WTC11 (cell line): Measurements from ENCODE around the gene MEGF6. TPM values are rescaled to one million over a fixed set of nuclear protein-coding genes. Genes with fewer than 3 reads are reported as not detected.

ENCODE experiments used
- ATAC-seq: fragments of 200-7000 bp; cut with Tn5 transposase; 2 replicates; pipeline ENCODE4 v1.10.0; 2021; ENCODE audit warnings: mild to moderate bottlenecking, moderate library complexity
- CTCF ChIA-PET: fragments of 300-600 bp; sonication (Branson Sonifier 250); formaldehyde crosslinking; loops from one replicate; lab custom pipeline; 2021; ENCODE audit warnings: antibody characterized with exemption; lab: Charles Lee
- POLR2A ChIA-PET: fragments of 350-600 bp; sonication (Branson Sonifier 250); formaldehyde crosslinking; loops from one replicate; lab custom pipeline; 2021; ENCODE audit warnings: antibody characterized with exemption; lab: Charles Lee
- DNase-seq: peaks from one replicate; pipeline ENCODE4 v3.0.0; 2021; ENCODE audit warnings: low spot score
- H3K27ac Mint-ChIP-seq: 2 replicates; pipeline ENCODE4 v1.8.0; 2021; ENCODE audit warnings: mixed read lengths
- H3K27me3 Mint-ChIP-seq: 2 replicates; pipeline ENCODE4 v1.8.0; 2021; ENCODE audit warnings: low read depth, mild to moderate bottlenecking, moderate library complexity, mixed read lengths
- H3K36me3 Mint-ChIP-seq: 2 replicates; pipeline ENCODE4 v1.8.0; 2021; ENCODE audit warnings: mixed read lengths
- H3K4me1 Mint-ChIP-seq: 2 replicates; pipeline ENCODE4 v1.8.0; 2022; ENCODE audit warnings: mixed read lengths
- H3K4me3 Mint-ChIP-seq: 2 replicates; pipeline ENCODE4 v1.8.0; 2021; ENCODE audit warnings: mild to moderate bottlenecking, moderate library complexity, mixed read lengths
- H3K9me3 Mint-ChIP-seq: 2 replicates; pipeline ENCODE4 v1.8.0; 2021; ENCODE audit warnings: mixed read lengths
- CBFB ChIP-seq: sonication (generic); formaldehyde crosslinking; IDR thresholded peaks from 2 replicates; pipeline ENCODE4 v1.8.1; 2022; ENCODE audit warnings: mild to moderate bottlenecking, low read depth, missing genetic modification reagents
- ETV6 ChIP-seq: sonication (generic); formaldehyde crosslinking; IDR thresholded peaks from 2 replicates; pipeline ENCODE4 v1.8.1; 2022; ENCODE audit warnings: mild to moderate bottlenecking, missing genetic modification reagents
- FOXJ3 ChIP-seq: sonication (generic); formaldehyde crosslinking; IDR thresholded peaks from 2 replicates; pipeline ENCODE4 v1.9.0; 2021; ENCODE audit warnings: missing genetic modification reagents, mild to moderate bottlenecking, borderline replicate concordance
- JAZF1 ChIP-seq: fragments of 250-450 bp; sonication (Bioruptor Pico); IDR thresholded peaks from 2 replicates; pipeline ENCODE4 v1.9.0; 2021; ENCODE audit warnings: moderate library complexity, mild to moderate bottlenecking, inconsistent platforms
- MXD4 ChIP-seq: fragments of 250-450 bp; sonication (Bioruptor Pico); IDR thresholded peaks from 2 replicates; pipeline ENCODE4 v1.8.0; 2021; ENCODE audit warnings: mild to moderate bottlenecking, moderate library complexity, borderline replicate concordance
- NFATC4 ChIP-seq: fragments of 250-450 bp; sonication (Bioruptor Pico); IDR thresholded peaks from 2 replicates; pipeline ENCODE4 v1.9.0; 2021; ENCODE audit warnings: mild to moderate bottlenecking
- NFE2L1 ChIP-seq: sonication (generic); formaldehyde crosslinking; IDR thresholded peaks from 2 replicates; pipeline ENCODE4 v1.8.1; 2023; ENCODE audit warnings: missing genetic modification reagents
- NFYB ChIP-seq: sonication (generic); formaldehyde crosslinking; conservative IDR thresholded peaks from 2 replicates; pipeline ENCODE4 v1.8.0; 2022; ENCODE audit warnings: low read depth, missing genetic modification reagents
- NR1H2 ChIP-seq: sonication (generic); formaldehyde crosslinking; IDR thresholded peaks from 2 replicates; pipeline ENCODE4 v1.9.0; 2021; ENCODE audit warnings: mild to moderate bottlenecking, moderate library complexity, missing genetic modification reagents
- PRRX2 ChIP-seq: fragments of 250-450 bp; sonication (Bioruptor Pico); IDR thresholded peaks from 2 replicates; pipeline ENCODE4 v1.8.0; 2021; ENCODE audit warnings: mild to moderate bottlenecking
- ZBTB21 ChIP-seq: sonication (generic); formaldehyde crosslinking; IDR thresholded peaks from 2 replicates; pipeline ENCODE4 v1.8.1; 2023; ENCODE audit warnings: mild to moderate bottlenecking, missing genetic modification reagents, borderline replicate concordance
- ZNF317 ChIP-seq: sonication (generic); formaldehyde crosslinking; IDR thresholded peaks from 2 replicates; pipeline ENCODE4 v1.8.1; 2023; ENCODE audit warnings: low read depth, mild to moderate bottlenecking, moderate library complexity, missing genetic modification reagents, borderline replicate concordance
- ZNF423 ChIP-seq: fragments of 250-450 bp; sonication (Bioruptor Pico); IDR thresholded peaks from 2 replicates; pipeline ENCODE4 v2.1.2; 2022; ENCODE audit warnings: mild to moderate bottlenecking, moderate library complexity
- total RNA-seq: library from RNA; stranded (reverse); gene quantifications from 3 replicates; pipeline ENCODE4 v1.2.3, GENCODE V29; 2021
- TF ChIP-seq, protein P1 (sequence below): fragments of 250-450 bp; sonication (Bioruptor Pico); conservative IDR thresholded peaks from 2 replicates; pipeline ENCODE4 v1.9.0; 2021; ENCODE audit warnings: mild to moderate bottlenecking
- TF ChIP-seq, protein P2 (sequence below): sonication (generic); formaldehyde crosslinking; IDR thresholded peaks from 2 replicates; pipeline ENCODE4 v1.8.0; 2022; ENCODE audit warnings: mild to moderate bottlenecking, missing genetic modification reagents
- TF ChIP-seq, protein P3 (sequence below): sonication (generic); formaldehyde crosslinking; IDR thresholded peaks from 2 replicates; pipeline ENCODE4 v1.8.1; 2023; ENCODE audit warnings: mild to moderate bottlenecking, moderate library complexity, missing genetic modification reagents
- TF ChIP-seq, protein P4 (sequence below): fragments of 250-450 bp; sonication (Bioruptor Pico); IDR thresholded peaks from 2 replicates; pipeline ENCODE4 v1.9.0; 2021; ENCODE audit warnings: moderate library complexity, mild to moderate bottlenecking, inconsistent platforms, borderline replicate concordance
- TF ChIP-seq, protein P5 (sequence below): sonication (generic); formaldehyde crosslinking; conservative IDR thresholded peaks from 2 replicates; pipeline ENCODE4 v1.8.1; 2023; ENCODE audit warnings: mild to moderate bottlenecking, low read depth, missing genetic modification reagents, moderate library complexity
- TF ChIP-seq, protein P6 (sequence below): sonication (generic); formaldehyde crosslinking; IDR thresholded peaks from 2 replicates; pipeline ENCODE4 v1.8.1; 2022; ENCODE audit warnings: mild to moderate bottlenecking, missing genetic modification reagents, moderate library complexity, borderline replicate concordance
- TF ChIP-seq, protein P7 (sequence below): sonication (generic); formaldehyde crosslinking; conservative IDR thresholded peaks from 2 replicates; pipeline ENCODE4 v1.8.1; 2022; ENCODE audit warnings: mild to moderate bottlenecking, missing genetic modification reagents

MEGF6 gene
- total RNA-seq, 1 experiment from 2014 or later = 24.9 TPM

DNA sequence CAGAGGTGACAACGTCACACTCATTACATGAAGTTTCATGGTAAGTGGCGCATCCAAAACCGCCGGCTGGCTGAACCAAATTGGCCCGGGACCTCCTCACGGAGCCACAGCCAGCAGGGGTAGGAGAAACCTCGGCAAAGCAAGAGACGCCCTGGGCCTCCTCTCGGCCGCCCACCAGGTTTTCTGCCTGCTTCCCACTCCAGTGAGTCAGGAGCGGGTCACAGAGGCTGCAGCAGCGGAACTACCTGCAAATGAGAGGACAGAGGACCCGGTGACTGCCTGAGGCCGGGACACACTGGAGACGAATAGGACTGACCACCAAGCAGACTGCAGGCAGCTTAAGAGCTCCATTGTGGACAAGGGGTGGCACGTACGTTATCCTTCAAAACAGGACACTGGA is 55.0 kb downstream of the MEGF6 start (continued):
- TF ChIP-seq, protein P1, sequence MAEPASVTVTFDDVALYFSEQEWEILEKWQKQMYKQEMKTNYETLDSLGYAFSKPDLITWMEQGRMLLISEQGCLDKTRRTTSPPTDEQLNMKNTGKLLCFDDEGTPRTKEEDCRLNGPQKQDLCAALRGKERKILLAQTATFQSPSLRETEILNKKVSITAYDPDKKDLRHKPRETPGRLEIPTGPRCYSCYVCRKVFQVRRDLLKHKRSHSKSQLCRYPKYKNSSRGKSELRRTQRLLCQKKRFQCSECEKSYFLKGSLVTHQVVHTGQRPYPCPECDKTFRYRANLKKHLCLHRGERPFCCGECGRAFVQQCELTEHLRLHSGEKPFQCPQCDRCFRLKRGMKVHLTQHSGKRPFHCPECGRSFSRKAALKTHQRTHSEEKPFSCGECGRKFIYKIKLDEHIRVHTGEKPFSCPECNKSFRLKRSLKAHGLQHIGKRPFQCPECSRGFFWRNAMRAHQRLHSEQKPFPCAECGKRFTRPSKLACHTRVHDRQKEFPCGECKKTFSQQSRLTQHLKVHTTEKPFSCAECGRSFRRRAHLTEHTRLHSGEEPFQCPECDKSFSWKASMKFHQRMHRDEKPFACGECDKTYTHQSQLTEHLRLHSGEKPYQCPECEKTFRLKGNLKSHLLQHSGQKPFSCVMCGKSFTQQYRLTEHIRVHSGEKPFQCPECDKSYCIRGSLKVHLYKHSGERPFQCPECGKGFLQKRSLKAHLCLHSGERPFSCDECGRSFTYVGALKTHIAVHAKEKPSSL = no peak
- no peak for TF ChIP-seq PRRX2 (CRISPR knock-in tag)
- TF ChIP-seq MXD4 (CRISPR knock-in tag) = no peak
- TF ChIP-seq, protein P2, sequence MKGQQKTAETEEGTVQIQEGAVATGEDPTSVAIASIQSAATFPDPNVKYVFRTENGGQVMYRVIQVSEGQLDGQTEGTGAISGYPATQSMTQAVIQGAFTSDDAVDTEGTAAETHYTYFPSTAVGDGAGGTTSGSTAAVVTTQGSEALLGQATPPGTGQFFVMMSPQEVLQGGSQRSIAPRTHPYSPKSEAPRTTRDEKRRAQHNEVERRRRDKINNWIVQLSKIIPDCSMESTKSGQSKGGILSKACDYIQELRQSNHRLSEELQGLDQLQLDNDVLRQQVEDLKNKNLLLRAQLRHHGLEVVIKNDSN = no peak
- TF ChIP-seq, protein P3, sequence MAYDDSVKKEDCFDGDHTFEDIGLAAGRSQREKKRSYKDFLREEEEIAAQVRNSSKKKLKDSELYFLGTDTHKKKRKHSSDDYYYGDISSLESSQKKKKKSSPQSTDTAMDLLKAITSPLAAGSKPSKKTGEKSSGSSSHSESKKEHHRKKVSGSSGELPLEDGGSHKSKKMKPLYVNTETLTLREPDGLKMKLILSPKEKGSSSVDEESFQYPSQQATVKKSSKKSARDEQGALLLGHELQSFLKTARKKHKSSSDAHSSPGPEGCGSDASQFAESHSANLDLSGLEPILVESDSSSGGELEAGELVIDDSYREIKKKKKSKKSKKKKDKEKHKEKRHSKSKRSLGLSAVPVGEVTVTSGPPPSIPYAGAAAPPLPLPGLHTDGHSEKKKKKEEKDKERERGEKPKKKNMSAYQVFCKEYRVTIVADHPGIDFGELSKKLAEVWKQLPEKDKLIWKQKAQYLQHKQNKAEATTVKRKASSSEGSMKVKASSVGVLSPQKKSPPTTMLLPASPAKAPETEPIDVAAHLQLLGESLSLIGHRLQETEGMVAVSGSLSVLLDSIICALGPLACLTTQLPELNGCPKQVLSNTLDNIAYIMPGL = no peak
- TF ChIP-seq ZNF423 = no peak

DNA sequence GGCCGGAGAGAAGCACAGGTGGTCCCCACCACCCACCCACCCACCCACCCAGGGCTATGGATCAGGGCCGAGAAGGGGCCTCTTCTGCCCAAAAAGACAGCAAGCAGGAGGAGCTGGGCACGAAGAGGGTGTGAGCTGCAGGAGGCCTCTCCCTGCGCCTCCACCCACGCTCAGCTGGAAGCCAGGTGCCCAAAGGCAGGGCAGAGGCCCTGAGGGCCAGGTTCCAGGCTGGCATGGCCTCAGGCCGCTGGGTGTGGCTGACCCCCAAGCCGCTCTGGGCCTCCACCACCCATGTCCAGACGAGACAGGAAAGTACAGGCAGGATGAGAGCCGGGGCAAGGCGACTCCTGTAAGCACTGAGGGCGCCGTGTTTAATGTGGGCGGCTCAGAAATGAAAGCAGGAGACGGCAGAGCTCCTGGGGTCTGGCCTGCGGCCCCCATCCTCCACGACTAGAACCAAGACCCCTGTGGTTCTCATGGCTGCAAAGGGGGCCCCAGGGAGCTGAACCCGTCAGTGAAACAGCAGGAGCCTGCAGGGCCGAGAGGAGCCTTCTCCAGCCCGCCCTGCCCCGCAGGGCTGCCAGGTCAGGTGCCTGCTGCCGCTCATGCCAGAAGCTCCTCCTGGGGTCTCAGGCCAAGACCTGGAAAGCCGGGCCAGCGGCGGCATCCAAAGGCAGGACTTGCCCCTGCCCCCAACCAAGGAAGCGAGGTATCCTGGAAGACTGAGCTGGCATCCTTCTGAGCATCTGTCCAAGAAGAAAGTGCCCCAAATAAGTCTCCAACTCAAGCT is 56.0 kb downstream of the MEGF6 start:
- no peak overlapping the region for H3K27ac Mint-ChIP-seq
- ATAC-seq = no peak
- no peaks in the 10 kb centered on the region for H3K9me3 Mint-ChIP-seq
- TF ChIP-seq ETV6 (CRISPR knock-in tag) = no peak
- TF ChIP-seq FOXJ3 (CRISPR knock-in tag) = no peak
- no peak for TF ChIP-seq ZNF317
- TF ChIP-seq, protein P4, sequence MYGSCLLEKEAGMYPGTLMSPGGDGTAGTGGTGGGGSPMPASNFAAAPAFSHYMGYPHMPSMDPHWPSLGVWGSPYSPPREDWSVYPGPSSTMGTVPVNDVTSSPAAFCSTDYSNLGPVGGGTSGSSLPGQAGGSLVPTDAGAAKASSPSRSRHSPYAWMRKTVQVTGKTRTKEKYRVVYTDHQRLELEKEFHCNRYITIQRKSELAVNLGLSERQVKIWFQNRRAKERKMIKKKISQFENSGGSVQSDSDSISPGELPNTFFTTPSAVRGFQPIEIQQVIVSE (CRISPR knock-in tag) = no peak
- TF ChIP-seq NR1H2 = no peak
- no peak for TF ChIP-seq NFYB (CRISPR knock-in tag)
- no peak for TF ChIP-seq CBFB
- TF ChIP-seq, protein P2 = no peak
- TF ChIP-seq, protein P5, sequence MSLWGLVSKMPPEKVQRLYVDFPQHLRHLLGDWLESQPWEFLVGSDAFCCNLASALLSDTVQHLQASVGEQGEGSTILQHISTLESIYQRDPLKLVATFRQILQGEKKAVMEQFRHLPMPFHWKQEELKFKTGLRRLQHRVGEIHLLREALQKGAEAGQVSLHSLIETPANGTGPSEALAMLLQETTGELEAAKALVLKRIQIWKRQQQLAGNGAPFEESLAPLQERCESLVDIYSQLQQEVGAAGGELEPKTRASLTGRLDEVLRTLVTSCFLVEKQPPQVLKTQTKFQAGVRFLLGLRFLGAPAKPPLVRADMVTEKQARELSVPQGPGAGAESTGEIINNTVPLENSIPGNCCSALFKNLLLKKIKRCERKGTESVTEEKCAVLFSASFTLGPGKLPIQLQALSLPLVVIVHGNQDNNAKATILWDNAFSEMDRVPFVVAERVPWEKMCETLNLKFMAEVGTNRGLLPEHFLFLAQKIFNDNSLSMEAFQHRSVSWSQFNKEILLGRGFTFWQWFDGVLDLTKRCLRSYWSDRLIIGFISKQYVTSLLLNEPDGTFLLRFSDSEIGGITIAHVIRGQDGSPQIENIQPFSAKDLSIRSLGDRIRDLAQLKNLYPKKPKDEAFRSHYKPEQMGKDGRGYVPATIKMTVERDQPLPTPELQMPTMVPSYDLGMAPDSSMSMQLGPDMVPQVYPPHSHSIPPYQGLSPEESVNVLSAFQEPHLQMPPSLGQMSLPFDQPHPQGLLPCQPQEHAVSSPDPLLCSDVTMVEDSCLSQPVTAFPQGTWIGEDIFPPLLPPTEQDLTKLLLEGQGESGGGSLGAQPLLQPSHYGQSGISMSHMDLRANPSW (CRISPR knock-in tag) = no peak
- TF ChIP-seq NFATC4 (CRISPR knock-in tag) = no peak
- TF ChIP-seq, protein P6, sequence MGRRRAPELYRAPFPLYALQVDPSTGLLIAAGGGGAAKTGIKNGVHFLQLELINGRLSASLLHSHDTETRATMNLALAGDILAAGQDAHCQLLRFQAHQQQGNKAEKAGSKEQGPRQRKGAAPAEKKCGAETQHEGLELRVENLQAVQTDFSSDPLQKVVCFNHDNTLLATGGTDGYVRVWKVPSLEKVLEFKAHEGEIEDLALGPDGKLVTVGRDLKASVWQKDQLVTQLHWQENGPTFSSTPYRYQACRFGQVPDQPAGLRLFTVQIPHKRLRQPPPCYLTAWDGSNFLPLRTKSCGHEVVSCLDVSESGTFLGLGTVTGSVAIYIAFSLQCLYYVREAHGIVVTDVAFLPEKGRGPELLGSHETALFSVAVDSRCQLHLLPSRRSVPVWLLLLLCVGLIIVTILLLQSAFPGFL = no peak
- TF ChIP-seq, protein P7, sequence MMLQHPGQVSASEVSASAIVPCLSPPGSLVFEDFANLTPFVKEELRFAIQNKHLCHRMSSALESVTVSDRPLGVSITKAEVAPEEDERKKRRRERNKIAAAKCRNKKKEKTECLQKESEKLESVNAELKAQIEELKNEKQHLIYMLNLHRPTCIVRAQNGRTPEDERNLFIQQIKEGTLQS (CRISPR knock-in tag) = no peak
- no peak for TF ChIP-seq NFE2L1 (CRISPR knock-in tag)
- TF ChIP-seq JAZF1 = no peak
- TF ChIP-seq ZBTB21 = no peak
- TF ChIP-seq, all 79 proteins: peak for 0
- no peak for DNase-seq
- H3K27me3 Mint-ChIP-seq = no peaks in the 10 kb centered on the region; the same call in 1 of the 2 replicates
- no peaks in the 10 kb centered on the region for H3K36me3 Mint-ChIP-seq
- H3K4me3 Mint-ChIP-seq = no peak overlapping the region
- H3K4me1 Mint-ChIP-seq = no peaks in the 10 kb centered on the region
- POLR2A ChIA-PET = no interaction called here
- CTCF ChIA-PET = interaction anchor here (1.0 to 2.7 kb wide), 7 partner anchors 9 to 103 kb away, joined by 3 to 15 read pairs (median 6); no protein-coding TSS in a partner anchor
